ENCODE data around the gene SURF4.

DNA sequence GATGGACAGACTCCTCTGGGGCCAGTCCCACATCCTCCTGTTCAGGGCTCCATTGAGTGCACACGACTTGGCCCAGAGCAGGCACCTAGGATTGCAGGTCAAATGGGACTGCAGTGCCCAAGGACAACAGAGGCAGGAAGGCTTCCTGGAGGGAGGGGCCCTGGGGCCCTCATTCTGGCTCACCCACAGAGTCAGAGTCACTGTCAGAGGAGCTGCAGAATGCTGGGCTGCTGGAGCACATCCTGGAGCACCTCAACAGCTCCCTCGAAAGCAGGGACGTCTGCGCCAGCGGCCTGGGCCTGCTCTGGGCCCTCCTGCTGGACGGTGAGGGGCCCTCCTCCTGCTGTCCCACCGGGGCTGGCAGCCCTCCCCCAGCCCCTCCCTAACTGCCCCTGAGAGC lies 26.8 kb upstream of the SURF4 start:
- TF ChIP-seq, protein P1, sequence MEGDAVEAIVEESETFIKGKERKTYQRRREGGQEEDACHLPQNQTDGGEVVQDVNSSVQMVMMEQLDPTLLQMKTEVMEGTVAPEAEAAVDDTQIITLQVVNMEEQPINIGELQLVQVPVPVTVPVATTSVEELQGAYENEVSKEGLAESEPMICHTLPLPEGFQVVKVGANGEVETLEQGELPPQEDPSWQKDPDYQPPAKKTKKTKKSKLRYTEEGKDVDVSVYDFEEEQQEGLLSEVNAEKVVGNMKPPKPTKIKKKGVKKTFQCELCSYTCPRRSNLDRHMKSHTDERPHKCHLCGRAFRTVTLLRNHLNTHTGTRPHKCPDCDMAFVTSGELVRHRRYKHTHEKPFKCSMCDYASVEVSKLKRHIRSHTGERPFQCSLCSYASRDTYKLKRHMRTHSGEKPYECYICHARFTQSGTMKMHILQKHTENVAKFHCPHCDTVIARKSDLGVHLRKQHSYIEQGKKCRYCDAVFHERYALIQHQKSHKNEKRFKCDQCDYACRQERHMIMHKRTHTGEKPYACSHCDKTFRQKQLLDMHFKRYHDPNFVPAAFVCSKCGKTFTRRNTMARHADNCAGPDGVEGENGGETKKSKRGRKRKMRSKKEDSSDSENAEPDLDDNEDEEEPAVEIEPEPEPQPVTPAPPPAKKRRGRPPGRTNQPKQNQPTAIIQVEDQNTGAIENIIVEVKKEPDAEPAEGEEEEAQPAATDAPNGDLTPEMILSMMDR (IDR thresholded peaks at IDR 0.05), result no peak
- no peak for TF ChIP-seq POLR2A (IDR thresholded peaks at IDR 0.05)
